NCI-H2029 (cell line): Measurements from ENCODE around the gene CYP4F22.
"Not testable (repeated sequence)": the region's sequence is repeated elsewhere in the genome, so short reads cannot be mapped to it uniquely, and the experiment has no call there.

Source experiments
- DNase-seq: peaks from one replicate; lab custom pipeline; 2025; lab: John Stamatoyannopoulos, UW

The CYP4F22 gene

GRCh38 chr19:15488489-15489226 lies 19.7 kb upstream of the CYP4F22 start:
- no peak for DNase-seq

DNA sequence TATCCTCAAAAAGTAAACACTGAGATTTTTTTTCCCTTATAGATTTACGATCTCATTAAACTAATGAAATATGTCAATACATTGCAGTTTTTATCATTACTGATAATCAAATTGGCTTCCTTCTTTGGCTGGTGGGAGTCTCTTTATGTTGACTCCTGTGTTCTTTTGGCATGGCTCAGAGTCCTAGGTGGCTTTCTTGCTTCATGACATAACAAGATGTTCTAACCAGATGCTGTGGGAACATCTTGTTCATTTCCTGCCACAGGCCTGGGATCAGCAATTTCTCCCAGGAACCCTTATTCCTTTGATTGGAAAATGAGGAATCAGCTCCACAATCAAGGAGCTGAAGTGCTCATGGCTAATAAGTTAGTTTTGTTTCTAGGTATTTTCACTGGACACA lies 13.2 kb upstream of the CYP4F22 start:
- no peak for DNase-seq

DNA sequence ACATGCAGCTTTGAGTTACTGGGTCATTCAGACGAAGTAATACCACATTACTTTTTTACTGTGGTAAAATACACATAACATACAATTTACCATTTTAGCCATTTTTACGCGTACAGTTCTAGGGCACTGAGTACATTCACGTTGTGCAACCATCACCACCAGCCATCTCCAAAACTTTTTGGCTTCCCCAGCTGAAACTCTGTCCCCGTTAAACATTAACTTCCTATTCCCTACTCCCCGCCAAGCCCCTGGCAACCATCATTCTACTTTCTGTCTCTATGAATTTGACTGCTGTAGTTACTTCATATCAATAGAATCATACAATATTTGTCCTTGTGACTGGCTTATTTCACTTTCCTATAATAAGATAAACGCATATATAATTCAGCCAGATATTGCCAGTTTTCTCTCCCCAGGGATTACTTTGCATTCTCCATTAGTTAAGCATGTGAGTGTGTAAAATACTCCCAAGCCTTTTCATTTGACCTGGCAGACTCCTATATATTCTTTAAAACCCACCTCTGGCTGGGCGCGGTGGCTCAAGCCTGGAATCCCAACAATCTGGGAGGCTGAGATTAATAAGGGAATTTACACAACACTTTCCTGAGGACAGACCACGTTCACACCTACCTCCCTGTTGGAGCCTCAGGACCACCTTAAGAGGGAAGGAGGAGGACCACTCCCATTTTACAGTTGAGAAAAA lies 10.0 kb upstream of the CYP4F22 start:
- DNase-seq, result no peak

GRCh38 chr19:15498910-15499309 lies 9.4 kb upstream of the CYP4F22 start:
- no peak for DNase-seq

DNA sequence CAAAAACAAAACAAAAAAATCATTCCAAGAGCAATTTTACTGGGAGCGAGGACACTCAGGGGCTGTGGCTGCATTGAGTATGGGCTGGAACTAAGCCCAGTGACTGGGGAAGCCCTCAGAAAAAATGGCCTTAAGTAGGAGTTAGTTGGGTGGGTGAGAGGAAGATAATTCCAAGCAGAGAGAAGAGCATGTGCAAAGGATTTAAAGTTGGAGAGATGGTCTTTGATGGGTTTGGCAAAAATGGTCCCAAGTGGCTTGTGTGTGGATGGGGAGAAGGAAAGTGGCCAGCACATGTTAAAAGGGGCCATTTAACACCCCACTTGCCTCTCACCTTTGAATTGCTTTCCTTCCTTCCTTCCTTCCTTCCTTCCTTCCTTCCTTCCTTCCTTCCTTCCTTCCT lies 6.7 kb upstream of the CYP4F22 start:
- no peak for DNase-seq

DNA sequence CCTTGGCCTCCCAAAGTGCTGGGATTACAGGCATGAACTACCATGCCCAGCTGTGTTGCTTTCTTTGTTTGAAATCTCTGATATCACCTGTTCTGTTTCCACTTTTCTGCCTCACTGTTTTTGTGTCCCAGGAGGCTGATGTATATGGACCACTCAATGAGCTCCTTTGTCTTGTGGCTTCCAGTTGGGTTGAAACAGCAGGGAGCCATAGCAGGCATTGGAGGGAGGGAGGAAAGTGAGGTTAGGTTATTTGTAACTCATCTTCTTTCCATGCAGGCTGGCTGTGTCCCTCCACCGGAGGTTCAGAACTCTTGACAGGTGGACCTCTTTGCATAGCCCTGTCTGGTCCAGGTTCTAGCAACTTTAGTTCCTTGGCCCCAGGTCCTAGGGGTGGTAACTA lies 6.1 kb upstream of the CYP4F22 start:
- DNase-seq, result no peak

GRCh38 chr19:15506074-15506571 lies 2.2 kb upstream of the CYP4F22 start:
- no peak for DNase-seq

DNA sequence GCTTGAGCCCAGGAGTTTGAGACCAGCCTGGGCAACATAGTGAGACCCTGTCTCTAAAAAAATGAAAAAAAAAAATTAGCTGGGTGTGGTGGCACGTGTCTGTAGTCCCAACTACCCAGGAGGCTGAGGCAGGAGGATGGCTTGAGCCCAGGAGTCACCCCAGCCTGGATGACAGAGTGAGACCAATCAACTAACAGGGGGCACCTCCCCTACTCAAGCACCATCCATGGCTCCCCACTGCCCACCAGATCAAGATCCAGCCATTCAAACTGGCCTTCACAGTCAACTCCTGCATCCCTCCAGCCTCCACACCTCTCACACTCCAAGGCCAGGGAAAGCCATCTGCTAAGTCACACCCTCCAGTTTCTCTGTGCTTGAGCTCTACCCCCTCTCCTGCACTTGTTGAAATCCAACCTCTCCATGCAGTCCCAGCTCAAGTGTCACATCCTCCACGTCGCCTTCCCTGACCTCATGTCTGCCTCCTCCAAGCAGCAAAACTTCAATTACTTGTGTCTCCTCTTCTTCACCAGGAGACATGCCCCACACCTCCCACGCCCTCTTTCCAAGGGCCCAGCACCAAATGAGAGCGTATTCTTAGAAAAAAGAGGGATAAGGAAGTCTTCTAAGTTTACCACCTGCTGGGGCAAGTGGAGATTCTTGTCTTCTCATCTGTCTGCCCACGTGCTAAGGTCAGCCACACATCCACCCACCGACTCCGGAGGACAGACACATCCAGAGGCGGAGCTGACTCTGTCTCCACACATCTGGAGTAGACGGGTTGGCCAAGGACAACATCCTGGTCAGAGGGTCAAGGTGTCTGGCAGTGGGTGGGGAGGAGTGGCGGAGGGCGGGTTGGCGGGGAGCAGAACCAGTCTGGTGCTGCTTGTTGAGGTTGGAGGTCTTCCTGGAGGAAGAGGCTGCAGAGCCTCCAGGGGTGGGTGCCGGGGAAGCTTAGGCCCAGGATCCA lies 974 bp upstream of the CYP4F22 start:
- no peak for DNase-seq

GRCh38 chr19:15511671-15512424 lies 3.5 kb downstream of the CYP4F22 start:
- no peak for DNase-seq

DNA sequence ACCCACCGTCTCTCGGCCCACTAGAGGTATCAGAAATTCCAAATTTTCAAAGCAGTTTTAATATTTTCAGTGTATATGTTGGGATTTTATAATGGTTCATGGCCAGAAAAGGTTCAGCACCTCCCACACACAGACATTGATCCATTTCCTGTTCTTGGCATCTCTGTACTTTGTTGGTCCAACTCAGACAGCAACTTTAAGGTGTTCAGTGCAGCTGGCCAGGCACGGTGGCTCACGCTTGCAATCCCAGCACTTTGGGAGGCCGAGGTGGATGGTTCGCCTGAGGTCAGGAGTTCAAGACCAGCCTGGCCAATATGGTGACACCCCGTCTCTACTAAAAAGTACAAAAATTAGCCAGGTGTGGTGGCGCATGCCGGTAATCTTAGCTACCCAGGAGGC lies 6.9 kb downstream of the CYP4F22 start:
- not testable (repeated sequence) for DNase-seq

DNA sequence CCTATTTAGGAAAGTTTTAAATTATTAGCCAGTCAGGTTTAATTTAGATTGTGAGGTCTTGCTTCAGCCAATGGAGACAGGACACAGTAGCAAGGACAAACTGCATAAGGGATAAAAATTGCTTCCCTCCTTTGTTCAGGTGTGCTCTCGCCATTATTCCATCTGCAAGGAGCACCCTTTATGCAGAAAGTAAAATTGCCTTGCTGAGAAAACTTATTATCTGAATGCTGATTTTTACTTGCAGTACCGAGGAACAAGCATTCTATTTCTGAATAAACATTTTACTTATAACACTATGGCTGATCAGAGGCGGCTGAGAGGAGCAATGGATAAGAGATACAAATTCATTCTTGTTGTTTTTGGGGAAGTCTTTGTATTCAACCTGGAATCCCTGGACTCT lies 8.0 kb downstream of the CYP4F22 start:
- no peak for DNase-seq

DNA sequence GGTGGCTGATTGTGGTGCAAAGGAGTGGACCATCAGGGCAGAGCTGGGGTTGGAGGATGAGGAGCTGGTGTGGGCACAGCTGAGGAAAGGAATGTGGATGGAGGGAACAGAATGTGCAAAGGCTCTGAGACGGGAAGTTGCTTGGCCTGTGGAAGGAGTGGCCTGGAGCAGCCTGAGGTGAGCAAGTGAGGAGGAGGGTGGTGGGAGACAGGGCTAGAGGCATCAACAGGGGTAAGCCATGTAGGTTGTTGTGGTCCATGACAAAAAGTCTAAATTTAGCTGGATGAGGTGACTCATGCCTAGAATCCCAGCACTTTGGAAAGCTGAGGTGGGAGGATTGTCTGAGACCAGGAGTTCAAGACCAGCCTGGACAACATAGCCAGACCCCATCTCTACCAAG lies 9.5 kb downstream of the CYP4F22 start:
- no peak for DNase-seq

GRCh38 chr19:15519433-15519976 lies 11.2 kb downstream of the CYP4F22 start:
- DNase-seq, result no peak

- no peak for DNase-seq
These were observed 16.5 kb downstream of the CYP4F22 start for GRCh38 chr19:15524781-15525180.

DNA sequence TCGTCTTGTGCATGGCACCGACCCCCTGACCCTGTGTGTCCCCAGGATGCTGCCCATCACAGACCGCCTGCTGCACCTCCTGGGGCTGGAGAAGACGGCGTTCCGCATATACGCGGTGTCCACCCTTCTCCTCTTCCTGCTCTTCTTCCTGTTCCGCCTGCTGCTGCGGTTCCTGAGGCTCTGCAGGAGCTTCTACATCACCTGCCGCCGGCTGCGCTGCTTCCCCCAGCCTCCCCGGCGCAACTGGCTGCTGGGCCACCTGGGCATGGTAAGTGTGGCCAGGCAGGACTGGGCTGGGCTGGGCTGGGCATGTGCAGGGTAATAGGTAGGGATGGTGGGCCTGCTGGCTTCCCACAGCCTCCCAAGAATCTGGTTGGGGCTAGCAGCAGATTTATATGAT lies 17.0 kb downstream of the CYP4F22 start:
- DNase-seq, result no peak

DNA sequence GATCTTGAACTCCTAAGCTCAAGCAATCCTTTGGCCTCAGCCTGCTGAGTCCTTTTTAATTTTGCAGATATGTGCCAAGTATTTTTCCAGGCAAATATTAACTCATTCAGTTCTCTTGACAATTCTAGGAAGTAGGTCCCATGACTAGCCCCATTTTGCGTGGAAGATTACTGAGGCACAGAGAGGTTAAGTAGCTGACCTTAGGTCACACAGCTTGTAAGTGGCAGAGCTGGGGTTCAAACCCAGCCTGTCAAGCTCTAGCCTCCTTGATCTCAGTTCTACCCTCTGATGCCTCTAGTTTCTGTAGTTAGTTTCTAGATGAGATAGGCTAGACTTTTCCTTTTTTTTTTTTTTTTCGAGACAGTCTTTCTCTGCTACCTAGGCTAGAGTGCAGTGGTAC lies 18.1 kb downstream of the CYP4F22 start:
- DNase-seq, result no peak

- no peak for DNase-seq
These were observed 19.4 kb downstream of the CYP4F22 start for GRCh38 chr19:15527705-15528104.

GRCh38 chr19:15529774-15530372 lies 21.5 kb downstream of the CYP4F22 start:
- no peak for DNase-seq

GRCh38 chr19:15532779-15533521 lies 24.6 kb downstream of the CYP4F22 start:
- no peak for DNase-seq

DNA sequence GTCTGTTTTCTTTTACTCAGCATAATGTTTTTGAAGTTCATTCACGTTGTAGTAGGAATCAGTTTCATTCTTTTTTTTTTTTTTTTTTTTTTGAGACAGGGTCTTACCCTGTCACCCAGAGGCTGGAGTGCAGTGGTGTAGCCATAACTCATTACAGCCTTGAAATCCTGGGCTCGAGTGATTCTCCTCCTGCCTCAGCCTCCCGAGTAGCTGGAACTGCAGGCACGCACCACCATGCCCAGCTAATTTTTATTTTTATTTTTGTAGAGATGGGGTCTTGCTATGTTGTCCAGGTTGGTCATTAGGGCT lies 25.2 kb downstream of the CYP4F22 start:
- DNase-seq, result not testable (repeated sequence)
